Uterus (tissue), 4 donors: ENCODE measurements around the gene NHSL1. TPM values are rescaled to one million over a fixed set of nuclear protein-coding genes. Genes with fewer than 3 reads are reported as not detected.

ENCODE experiments used
- DNase-seq, 2 donors: peaks; one replicate each; pipeline ENCODE4 v3.0.0-alpha.2; 2019 to 2020
- H3K27ac ChIP-seq, 2 donors: fragments of 200-600 bp; sonication (generic); 1 replicate in 1 of 2; 2 replicates in 1 of 2; pipeline ENCODE4 v1.5.1; 2016 to 2018
- H3K27me3 ChIP-seq, 2 donors: fragments of 200-600 bp; sonication (generic); one replicate each; pipeline ENCODE4 v1.5.1; 2018 to 2019; ENCODE audit warnings: control low read depth in 1 of 2
- H3K36me3 ChIP-seq, 2 donors: fragments of 200-600 bp; sonication (generic); one replicate each; pipeline ENCODE4 v1.5.1; 2019; ENCODE audit warnings: control low read depth in 1 of 2
- H3K4me1 ChIP-seq, 2 donors: fragments of 200-600 bp; sonication (generic); one replicate each; pipeline ENCODE4 v1.5.1; 2018 to 2019; ENCODE audit warnings: control low read depth in 1 of 2
- H3K4me3 ChIP-seq, 2 donors: fragments of 200-600 bp; sonication (generic); 1 replicate in 1 of 2; 2 replicates in 1 of 2; pipeline ENCODE4 v1.5.1; 2018 to 2019; ENCODE audit warnings: mild to moderate bottlenecking in 1 of 2
- H3K9me3 ChIP-seq, 2 donors: fragments of 200-600 bp; sonication (generic); one replicate each; pipeline ENCODE4 v1.5.1; 2019; ENCODE audit warnings: control low read depth in 1 of 2
- POLR2A ChIP-seq, 2 donors: fragments of 450-650 bp; IDR thresholded peaks; one replicate each; pipeline ENCODE4 v1.6.1; 2016; ENCODE audit warnings: antibody characterized with exemption in 2 of 2, mild to moderate bottlenecking in 1 of 2, moderate library complexity in 1 of 2
- intact Hi-C: fragments of 100-400 bp; cut with DNase I; formaldehyde crosslinking; loops from one replicate; pipeline ENCODE4 v1.15.1; 2023; ENCODE audit warnings: low total_unique reads
- total RNA-seq, 4 donors: library from RNA; depleted of rRNA in 3 of 4; stranded (reverse); fragments of >200 nt in 3 of 4; gene quantifications; one replicate each; pipeline versions ENCODE4 v1.1.0 to v1.2.4, GENCODE V29; 2014 to 2023
- TF ChIP-seq, protein P1 (sequence below), 4 experiments: fragments of 200-600 bp in 2 of 4; fragments of 450-650 bp in 2 of 4; sonication (generic) in 2 of 4; IDR thresholded peaks; one replicate each; pipeline ENCODE4 v1.5.1; 2016 to 2019; ENCODE audit warnings: antibody characterized with exemption in 4 of 4, mild to moderate bottlenecking in 2 of 4, moderate library complexity in 1 of 4
- donor health status: DM: yes; HTN: yes; CAD: no.

Gene NHSL1
- total RNA-seq, 4 donors from 2014 or later: 2.8 to 30.9 (median 7.9) TPM

- Histone ChIP-seq H3K36me3 (no peaks in the 10 kb centered on the region), H3K4me1 (no peaks in the 10 kb centered on the region), H3K27me3 (no peaks in the 10 kb centered on the region), H3K27ac (no peak overlapping the region), H3K4me3 (no peak overlapping the region), H3K9me3 (no peaks in the 10 kb centered on the region)
- no peak for DNase-seq
- intact Hi-C loops: no loop called here
- TF ChIP-seq, protein P1, sequence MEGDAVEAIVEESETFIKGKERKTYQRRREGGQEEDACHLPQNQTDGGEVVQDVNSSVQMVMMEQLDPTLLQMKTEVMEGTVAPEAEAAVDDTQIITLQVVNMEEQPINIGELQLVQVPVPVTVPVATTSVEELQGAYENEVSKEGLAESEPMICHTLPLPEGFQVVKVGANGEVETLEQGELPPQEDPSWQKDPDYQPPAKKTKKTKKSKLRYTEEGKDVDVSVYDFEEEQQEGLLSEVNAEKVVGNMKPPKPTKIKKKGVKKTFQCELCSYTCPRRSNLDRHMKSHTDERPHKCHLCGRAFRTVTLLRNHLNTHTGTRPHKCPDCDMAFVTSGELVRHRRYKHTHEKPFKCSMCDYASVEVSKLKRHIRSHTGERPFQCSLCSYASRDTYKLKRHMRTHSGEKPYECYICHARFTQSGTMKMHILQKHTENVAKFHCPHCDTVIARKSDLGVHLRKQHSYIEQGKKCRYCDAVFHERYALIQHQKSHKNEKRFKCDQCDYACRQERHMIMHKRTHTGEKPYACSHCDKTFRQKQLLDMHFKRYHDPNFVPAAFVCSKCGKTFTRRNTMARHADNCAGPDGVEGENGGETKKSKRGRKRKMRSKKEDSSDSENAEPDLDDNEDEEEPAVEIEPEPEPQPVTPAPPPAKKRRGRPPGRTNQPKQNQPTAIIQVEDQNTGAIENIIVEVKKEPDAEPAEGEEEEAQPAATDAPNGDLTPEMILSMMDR (IDR thresholded peaks at IDR 0.05): no peak
- TF ChIP-seq POLR2A (IDR thresholded peaks at IDR 0.05): no peak
These were observed 861 bp upstream of the NHSL1 start for GRCh38 chr6:138500045-138500665.

DNA sequence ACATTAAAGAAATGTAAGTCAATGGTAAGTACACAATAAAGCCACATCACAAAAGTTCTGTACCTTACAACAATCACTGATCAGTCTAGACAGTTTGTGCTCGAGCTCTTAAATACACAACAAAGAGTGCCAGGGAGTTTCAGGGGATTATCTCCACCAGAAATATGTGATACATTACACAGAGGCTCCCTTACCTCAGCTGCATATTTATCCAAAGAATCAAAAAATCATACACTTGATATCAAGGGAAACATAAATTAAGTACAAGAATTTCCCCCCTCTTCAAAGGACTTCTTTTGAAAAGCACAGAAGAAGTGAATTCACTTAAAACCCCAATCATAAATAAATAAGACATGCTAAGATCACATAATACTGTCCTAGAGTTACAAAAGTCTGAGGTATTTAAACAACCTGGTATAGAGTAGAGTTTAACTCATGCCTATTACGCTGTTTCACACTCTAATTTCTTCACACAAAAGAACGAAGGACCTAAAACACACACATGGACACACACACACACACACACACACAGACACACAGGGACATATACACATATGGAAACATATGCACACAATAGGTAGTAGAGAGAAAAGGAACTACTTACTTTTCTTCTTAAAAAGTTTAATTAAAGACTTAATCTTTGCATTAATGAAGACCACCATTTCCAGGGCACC is 528 bp downstream of the NHSL1 start:
- no peaks in the 10 kb centered on the region for H3K27me3 ChIP-seq
- no peak for DNase-seq
- no peak for TF ChIP-seq POLR2A (IDR thresholded peaks at IDR 0.05)
- TF ChIP-seq, protein P1 (IDR thresholded peaks at IDR 0.05): no peak
- H3K4me3 ChIP-seq: no peak overlapping the region
- intact Hi-C loops: no loop called here
- H3K4me1 ChIP-seq: no peaks in the 10 kb centered on the region
- no peaks in the 10 kb centered on the region for H3K36me3 ChIP-seq
- H3K27ac ChIP-seq: no peak overlapping the region
- H3K9me3 ChIP-seq: no peaks in the 10 kb centered on the region

DNA sequence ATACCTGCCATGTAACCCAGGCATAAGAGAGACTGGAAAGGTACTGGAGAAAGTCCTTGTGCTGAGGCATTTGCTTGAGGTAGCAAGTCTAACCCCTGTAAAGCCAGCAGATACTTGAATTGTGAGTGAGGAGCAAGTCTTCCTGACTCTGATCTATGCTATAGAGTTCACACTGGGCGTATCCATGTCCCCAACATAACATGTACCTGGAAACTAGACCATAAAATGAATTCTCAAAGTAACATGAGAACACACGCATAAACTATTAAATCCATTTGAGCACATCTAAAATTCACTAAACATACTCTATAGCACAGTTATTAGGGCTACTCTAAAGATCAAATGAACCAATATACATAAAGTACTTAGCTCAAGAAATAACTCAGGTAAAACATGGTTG is 2.0 kb downstream of the NHSL1 start:
- intact Hi-C loops: no loop called here
- no peak for TF ChIP-seq POLR2A (IDR thresholded peaks at IDR 0.05)
- TF ChIP-seq, protein P1 (IDR thresholded peaks at IDR 0.05): no peak
- H3K27me3 ChIP-seq: no peaks in the 10 kb centered on the region
- DNase-seq: no peak
- H3K4me3 ChIP-seq: no peak overlapping the region
- no peaks in the 10 kb centered on the region for H3K9me3 ChIP-seq
- no peaks in the 10 kb centered on the region for H3K36me3 ChIP-seq
- no peaks in the 10 kb centered on the region for H3K4me1 ChIP-seq
- H3K27ac ChIP-seq: no peak overlapping the region

- TF ChIP-seq, protein P1 (IDR thresholded peaks at IDR 0.05): no peak
- no peak for TF ChIP-seq POLR2A (IDR thresholded peaks at IDR 0.05)
- intact Hi-C loops: no loop called here
- H3K27me3 ChIP-seq: no peaks in the 10 kb centered on the region
- no peaks in the 10 kb centered on the region for H3K9me3 ChIP-seq
- no peak overlapping the region for H3K4me3 ChIP-seq
- no peaks in the 10 kb centered on the region for H3K4me1 ChIP-seq
- DNase-seq: no peak
- H3K36me3 ChIP-seq: no peaks in the 10 kb centered on the region
- no peak overlapping the region for H3K27ac ChIP-seq
These were observed 5.0 kb downstream of the NHSL1 start for GRCh38 chr6:138494312-138494711.

GRCh38 chr6:138493413-138493812 is 5.9 kb downstream of the NHSL1 start:
- H3K4me1 ChIP-seq: no peaks in the 10 kb centered on the region
- intact Hi-C loops: no loop called here

More at GRCh38 chr6:138493413-138493812, 5.9 kb downstream of the NHSL1 start:
- H3K4me3 ChIP-seq: no peak overlapping the region
- H3K27me3 ChIP-seq: no peaks in the 10 kb centered on the region
- TF ChIP-seq POLR2A (IDR thresholded peaks at IDR 0.05): no peak
- TF ChIP-seq, protein P1 (IDR thresholded peaks at IDR 0.05): no peak
- H3K36me3 ChIP-seq: no peaks in the 10 kb centered on the region
- no peaks in the 10 kb centered on the region for H3K9me3 ChIP-seq
- no peak for DNase-seq
- no peak overlapping the region for H3K27ac ChIP-seq
